Measurements from ENCODE around the gene NAIF1.
"Not testable (repeated sequence)": the region's sequence is repeated elsewhere in the genome, so short reads cannot be mapped to it uniquely, and the experiment has no call there.

NAIF1 gene

DNA sequence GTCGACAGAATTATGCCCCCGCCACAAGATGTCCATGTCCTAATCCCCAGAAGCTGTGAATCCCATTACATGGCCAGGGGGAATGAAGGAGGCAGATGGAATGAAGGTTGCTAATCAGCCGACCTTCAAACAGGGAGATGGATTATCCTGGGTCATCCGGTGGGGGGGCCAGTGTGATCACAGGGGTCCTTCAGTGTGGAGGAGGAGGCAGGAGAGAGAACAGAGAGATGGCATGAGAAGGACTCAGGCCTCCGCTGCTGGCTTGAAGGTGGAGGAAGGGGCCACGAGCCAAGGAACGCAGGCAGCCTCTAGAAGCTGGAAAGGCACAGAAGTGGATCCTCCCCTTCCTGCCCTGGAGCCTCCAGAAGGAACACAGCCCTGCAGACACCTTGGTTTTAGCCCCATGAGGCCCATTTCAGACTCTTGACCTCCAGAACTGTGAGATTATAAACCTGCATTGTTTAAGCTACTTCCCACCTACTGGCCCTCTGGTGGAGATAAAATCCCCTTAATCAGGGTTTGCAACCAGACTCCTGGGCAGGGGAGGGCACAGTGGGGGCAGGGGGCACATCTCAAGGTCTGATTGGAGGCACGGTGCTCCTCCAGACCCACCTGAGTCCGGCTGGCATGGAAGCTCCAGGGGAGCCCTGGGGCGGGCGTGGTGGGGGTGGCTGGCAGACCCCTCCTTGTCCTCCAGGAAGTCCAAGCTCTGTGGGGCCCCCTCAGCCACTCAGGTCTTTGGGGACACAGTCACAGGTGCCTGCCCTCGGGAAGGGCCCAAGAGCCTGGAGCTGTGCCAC, 46.6 kb upstream of the NAIF1 start:
- TF ChIP-seq, protein P1, sequence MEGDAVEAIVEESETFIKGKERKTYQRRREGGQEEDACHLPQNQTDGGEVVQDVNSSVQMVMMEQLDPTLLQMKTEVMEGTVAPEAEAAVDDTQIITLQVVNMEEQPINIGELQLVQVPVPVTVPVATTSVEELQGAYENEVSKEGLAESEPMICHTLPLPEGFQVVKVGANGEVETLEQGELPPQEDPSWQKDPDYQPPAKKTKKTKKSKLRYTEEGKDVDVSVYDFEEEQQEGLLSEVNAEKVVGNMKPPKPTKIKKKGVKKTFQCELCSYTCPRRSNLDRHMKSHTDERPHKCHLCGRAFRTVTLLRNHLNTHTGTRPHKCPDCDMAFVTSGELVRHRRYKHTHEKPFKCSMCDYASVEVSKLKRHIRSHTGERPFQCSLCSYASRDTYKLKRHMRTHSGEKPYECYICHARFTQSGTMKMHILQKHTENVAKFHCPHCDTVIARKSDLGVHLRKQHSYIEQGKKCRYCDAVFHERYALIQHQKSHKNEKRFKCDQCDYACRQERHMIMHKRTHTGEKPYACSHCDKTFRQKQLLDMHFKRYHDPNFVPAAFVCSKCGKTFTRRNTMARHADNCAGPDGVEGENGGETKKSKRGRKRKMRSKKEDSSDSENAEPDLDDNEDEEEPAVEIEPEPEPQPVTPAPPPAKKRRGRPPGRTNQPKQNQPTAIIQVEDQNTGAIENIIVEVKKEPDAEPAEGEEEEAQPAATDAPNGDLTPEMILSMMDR (IDR thresholded peaks at IDR 0.05; ENCODE audit: low read depth, low read length), result no peak
- H3K36me3 ChIP-seq, result peaks cover 4% of the 10 kb centered on the region
- H3K27me3 ChIP-seq, result no peaks in the 10 kb centered on the region
- no peaks in the 10 kb centered on the region for H3K4me1 ChIP-seq
- H3K4me3 ChIP-seq (ENCODE audit: low read depth, low read length), result no peak overlapping the region
- no peaks in the 10 kb centered on the region for H3K9me3 ChIP-seq
- peak; percentile 2 for DNase-seq

DNA sequence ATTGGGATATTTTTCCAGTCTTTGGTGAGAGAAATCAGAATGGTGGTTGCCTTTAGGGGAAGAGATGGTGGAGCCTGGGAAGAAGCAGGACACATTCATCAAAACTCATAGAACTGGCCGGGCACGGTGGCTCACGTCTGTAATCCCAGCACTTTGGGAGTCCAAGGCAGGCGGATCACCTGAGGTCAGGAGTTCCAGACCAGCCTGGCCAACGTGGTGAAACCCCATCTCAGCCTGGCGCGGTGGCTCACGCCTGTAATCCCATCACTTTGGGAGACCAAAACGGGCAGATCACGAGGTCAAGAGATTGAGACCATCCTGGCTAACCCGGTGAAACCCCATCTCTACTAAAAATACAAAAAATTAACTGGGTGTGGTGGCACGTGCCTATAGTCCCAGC, 44.6 kb upstream of the NAIF1 start:
- H3K9me3 ChIP-seq; H3K4me1 ChIP-seq; DNase-seq; H3K27me3 ChIP-seq; H3K4me3 ChIP-seq (ENCODE audit: low read depth, low read length): not testable (repeated sequence)
- peaks cover 20% of the 10 kb centered on the region for H3K36me3 ChIP-seq

DNA sequence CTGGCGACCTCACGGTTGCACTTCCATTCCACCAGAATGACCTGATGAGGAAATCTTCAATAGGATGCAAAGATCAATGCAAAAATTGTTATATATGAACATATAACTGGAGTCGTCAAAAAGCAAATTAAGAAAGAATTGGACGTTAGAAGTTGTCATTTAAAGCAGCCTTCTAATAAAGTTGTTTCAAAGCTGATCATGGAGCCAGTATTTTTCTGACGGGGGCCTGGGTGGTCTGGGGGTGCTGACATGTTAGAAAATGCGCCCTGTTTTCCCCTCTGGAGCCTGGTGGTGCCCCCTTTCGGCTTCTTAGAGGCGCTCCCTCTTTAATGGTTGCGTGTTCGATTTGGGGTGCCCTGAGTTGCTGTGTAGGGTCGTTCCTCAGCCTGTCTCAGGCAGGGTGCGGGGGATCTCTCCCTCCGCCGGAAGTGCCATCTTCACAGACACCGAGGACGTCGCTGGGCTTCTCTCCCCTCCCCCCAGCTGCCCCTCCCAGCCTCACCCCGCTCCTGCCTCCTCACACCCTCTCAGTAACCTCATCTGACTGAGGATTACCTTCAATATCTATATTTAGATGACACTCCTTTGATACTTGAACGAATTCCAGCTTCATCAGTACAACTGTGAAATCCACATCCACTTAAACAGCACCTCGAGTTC, 42.1 kb upstream of the NAIF1 start:
- no peaks in the 10 kb centered on the region for H3K9me3 ChIP-seq
- peaks cover 34% of the 10 kb centered on the region for H3K36me3 ChIP-seq

DNA sequence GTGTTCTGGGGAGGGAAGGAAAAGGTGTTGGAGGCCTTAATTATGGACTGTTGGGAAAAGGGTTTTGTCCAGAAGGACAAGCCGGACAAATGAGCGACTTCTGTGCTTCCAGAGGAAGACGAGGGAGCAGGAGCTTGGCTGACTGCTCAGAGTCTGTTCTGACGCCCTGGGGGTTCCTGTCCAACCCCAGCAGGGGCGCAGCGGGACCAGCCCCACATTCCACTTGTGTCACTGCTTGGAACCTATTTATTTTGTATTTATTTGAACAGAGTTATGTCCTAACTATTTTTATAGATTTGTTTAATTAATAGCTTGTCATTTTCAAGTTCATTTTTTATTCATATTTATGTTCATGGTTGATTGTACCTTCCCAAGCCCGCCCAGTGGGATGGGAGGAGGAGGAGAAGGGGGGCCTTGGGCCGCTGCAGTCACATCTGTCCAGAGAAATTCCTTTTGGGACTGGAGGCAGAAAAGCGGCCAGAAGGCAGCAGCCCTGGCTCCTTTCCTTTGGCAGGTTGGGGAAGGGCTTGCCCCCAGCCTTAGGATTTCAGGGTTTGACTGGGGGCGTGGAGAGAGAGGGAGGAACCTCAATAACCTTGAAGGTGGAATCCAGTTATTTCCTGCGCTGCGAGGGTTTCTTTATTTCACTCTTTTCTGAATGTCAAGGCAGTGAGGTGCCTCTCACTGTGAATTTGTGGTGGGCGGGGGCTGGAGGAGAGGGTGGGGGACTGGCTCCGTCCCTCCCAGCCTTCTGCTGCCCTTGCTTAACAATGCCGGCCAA, 41.3 kb upstream of the NAIF1 start:
- Histone ChIP-seq H3K9me3 (no peaks in the 10 kb centered on the region), H3K4me1 (no peaks in the 10 kb centered on the region; the same call in 1 of the 2 replicates), H3K27me3 (no peaks in the 10 kb centered on the region), H3K4me3 (ENCODE audit: low read depth, low read length) (no peak overlapping the region), H3K36me3 (peaks cover 41% of the 10 kb centered on the region)
- no peak for DNase-seq
- TF ChIP-seq, protein P1 (IDR thresholded peaks at IDR 0.05; ENCODE audit: low read depth, low read length), result no peak

More for the DNA sequence above, 42.1 kb upstream of the NAIF1 start:
- H3K4me3 ChIP-seq (ENCODE audit: low read depth, low read length), result no peak overlapping the region
- no peak for DNase-seq
- TF ChIP-seq, protein P1 (IDR thresholded peaks at IDR 0.05; ENCODE audit: low read depth, low read length), result no peak
- no peaks in the 10 kb centered on the region for H3K27me3 ChIP-seq
- no peaks in the 10 kb centered on the region for H3K4me1 ChIP-seq

- no peak for DNase-seq
- Histone ChIP-seq H3K4me1 (peaks cover 7% of the 10 kb centered on the region), H3K4me3 (ENCODE audit: low read depth, low read length) (no peak overlapping the region), H3K36me3 (peaks cover 49% of the 10 kb centered on the region), H3K27me3 (no peaks in the 10 kb centered on the region), H3K9me3 (no peaks in the 10 kb centered on the region)
- TF ChIP-seq, protein P1 (IDR thresholded peaks at IDR 0.05; ENCODE audit: low read depth, low read length), result no peak
Measured at GRCh38 chr9:128107468-128108268, 40.5 kb upstream of the NAIF1 start.

- Histone ChIP-seq H3K4me1 (peaks cover 9% of the 10 kb centered on the region), H3K4me3 (ENCODE audit: low read depth, low read length) (no peak overlapping the region), H3K36me3 (peaks cover 55% of the 10 kb centered on the region), H3K9me3 (no peaks in the 10 kb centered on the region), H3K27me3 (no peaks in the 10 kb centered on the region)
- TF ChIP-seq, protein P1 (IDR thresholded peaks at IDR 0.05; ENCODE audit: low read depth, low read length), result no peak
- DNase-seq, result no peak
Measured at GRCh38 chr9:128106940-128107467, 39.9 kb upstream of the NAIF1 start.

Measured in BE2C (cell line).